Measurements from ENCODE around the gene TPST2. TPM values are rescaled to one million over a fixed set of nuclear protein-coding genes. Genes with fewer than 3 reads are reported as not detected.
A peak's percentile ranks its signal among the peaks of the same experiment; 100 is the strongest.

The TPST2 gene
- total and polyA plus RNA-seq, 10 of the 15 experiments (the other 5 are each of a cell fraction or from before 2014, with no cell fraction given), result 6.3 to 33.7 (median 28.4) TPM

DNA sequence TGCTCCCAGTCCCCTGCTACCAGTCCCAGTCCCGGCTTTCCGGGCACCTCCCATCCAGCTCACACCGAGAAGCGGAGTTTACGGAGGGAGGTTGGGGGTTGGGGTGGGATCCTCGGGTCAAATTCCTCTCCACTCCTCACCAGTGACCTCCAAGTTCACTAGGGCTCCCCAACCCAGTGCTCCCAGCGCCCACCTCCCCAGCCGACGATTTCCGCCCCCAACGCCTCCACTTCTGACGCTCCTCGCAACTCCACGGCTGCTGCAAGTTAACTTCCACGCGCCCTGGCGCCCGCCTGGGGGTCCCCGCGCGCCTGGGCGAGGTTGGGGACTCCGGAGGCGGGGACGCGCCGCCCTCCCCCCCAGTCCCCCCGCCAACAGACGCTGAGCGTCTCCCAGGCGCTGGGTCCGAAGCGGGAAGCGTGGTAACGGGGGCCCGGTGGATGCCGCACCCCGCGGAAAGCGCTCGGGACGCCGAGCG, 526 bp downstream of the TPST2 start (continued):
- TF ChIP-seq E4F1 (IDR thresholded peaks at IDR 0.05; ENCODE audit: borderline replicate concordance, partially characterized antibody) (no peak), MEF2B (IDR thresholded peaks at IDR 0.05; ENCODE audit: partially characterized antibody, poor library complexity, severe bottlenecking) (peak; percentile 15)

DNA sequence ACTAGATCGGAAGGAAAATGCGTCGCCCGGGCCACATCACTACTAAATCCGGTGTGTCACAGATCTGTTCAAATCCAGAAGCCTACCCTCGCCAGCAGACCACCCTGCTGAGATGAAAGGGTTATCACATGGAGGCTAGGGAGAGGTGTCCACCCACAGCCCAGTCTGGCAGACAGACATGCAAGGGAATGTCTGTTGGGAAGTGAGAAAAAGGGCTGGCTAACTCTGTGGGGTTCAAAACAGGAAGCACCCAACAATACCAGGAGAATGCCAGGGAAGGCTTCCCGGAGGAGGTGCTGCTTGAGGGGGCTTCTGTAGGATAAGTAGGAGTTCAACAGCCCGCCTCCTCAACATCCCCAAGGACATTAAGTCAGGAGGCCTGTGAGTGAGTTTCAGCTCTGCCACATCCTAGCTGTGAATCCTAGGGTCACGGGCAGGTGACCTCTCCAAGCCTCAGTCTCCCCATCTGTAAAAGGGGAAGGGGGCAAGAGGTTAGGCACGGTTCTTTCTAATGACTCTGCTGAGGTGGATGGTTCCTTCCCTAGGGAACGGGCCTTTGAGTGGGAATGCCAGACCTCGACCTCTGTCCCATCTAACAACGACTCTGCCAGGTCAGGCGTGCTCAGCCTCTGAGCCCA, 1.1 kb downstream of the TPST2 start:
- WGBS (ENCODE audit: insufficient coverage, insufficient replicate concordance, low lambda C conversion rate, missing lambda C conversion rate), result 44% methylated on average over 14 of the region's 14 CpGs
- H3K27ac ChIP-seq (ENCODE audit: control insufficient read depth, insufficient read depth), result peak overlapping the region; percentile 41
- ChIA-PET POLR2A (interaction anchor here (0.5 to 8.0 kb wide), 4 partner anchors 9 to 55 kb away, joined by 3 to 62 read pairs (median 6); no protein-coding TSS in a partner anchor), SMC1A (ENCODE audit: uncharacterized antibody, unreplicated experiment) (no interaction called here), RAD21 (ENCODE audit: unreplicated experiment) (interaction anchor here (1.4 kb wide), 1 partner anchor 78 kb away, joined by 3 read pairs; no protein-coding TSS in a partner anchor), CTCF (interaction anchor here (0.9 to 1.1 kb wide), 3 partner anchors 9 to 86 kb away, joined by 3 read pairs; no protein-coding TSS in a partner anchor)
- H3K9ac ChIP-seq (ENCODE audit: control insufficient read depth, insufficient read depth, low read length), result peak overlapping the region; percentile 60
- peak overlapping the region; percentile 35 for H2AFZ ChIP-seq (ENCODE audit: control insufficient read depth, low read depth, low read length)
- H3K4me1 ChIP-seq (ENCODE audit: control insufficient read depth, insufficient read depth, low read length), result peaks cover 41% of the 10 kb centered on the region
- H3K9me3 ChIP-seq (replicated peaks; ENCODE audit: control insufficient read depth, insufficient read depth, low read length), result no peaks in the 10 kb centered on the region
- no TSS peak for BruUV-seq (replicated peaks)
- H3K79me2 ChIP-seq (ENCODE audit: control insufficient read depth, insufficient read depth, low read length), result peaks cover 32% of the 10 kb centered on the region
- H3K27me3 ChIP-seq (replicated peaks in 1 of 2; ENCODE audit: control insufficient read depth in 2 of 2, insufficient read depth in 2 of 2, low read length in 1 of 2), result no peaks in the 10 kb centered on the region
- intact Hi-C loops (cut with micrococcal nuclease; ENCODE audit: unreplicated experiment), result no loop called here
- FAIRE-seq (peak; percentile 35), DNase-seq (ENCODE audit: low read depth, low spot score) (no peak), ATAC-seq (no peak)
- peak overlapping the region; percentile 75 for H3K4me2 ChIP-seq (ENCODE audit: control insufficient read depth, insufficient read depth)
- in situ Hi-C loops (cut with MboI), result no loop called here
- H3K4me3 ChIP-seq, result peak overlapping the region; percentile 89
- TF ChIP-seq, protein P1, sequence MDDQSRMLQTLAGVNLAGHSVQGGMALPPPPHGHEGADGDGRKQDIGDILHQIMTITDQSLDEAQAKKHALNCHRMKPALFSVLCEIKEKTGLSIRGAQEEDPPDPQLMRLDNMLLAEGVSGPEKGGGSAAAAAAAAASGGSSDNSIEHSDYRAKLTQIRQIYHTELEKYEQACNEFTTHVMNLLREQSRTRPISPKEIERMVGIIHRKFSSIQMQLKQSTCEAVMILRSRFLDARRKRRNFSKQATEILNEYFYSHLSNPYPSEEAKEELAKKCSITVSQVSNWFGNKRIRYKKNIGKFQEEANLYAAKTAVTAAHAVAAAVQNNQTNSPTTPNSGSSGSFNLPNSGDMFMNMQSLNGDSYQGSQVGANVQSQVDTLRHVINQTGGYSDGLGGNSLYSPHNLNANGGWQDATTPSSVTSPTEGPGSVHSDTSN (IDR thresholded peaks at IDR 0.05; ENCODE audit: insufficient replicate concordance, low read depth, low read length), result no peak
- TF ChIP-seq MTA2 (IDR thresholded peaks at IDR 0.05; ENCODE audit: low read depth) (0 out of 2 replicates have a peak, but pooled peaks have one; percentile 9), NR2F1 (conservative IDR thresholded peaks at IDR 0.05) (peak; percentile 57), EED (IDR thresholded peaks at IDR 0.05; ENCODE audit: low read depth) (0 out of 2 replicates have a peak, but pooled peaks have one; percentile 8), BMI1 (IDR thresholded peaks at IDR 0.05; ENCODE audit: borderline replicate concordance) (no peak)
- H3K36me3 ChIP-seq (ENCODE audit: control insufficient read depth in 2 of 2, insufficient read depth in 2 of 2, low read length in 1 of 2), result no peaks in the 10 kb centered on the region; a peak in 1 of 4 replicates
- H4K20me1 ChIP-seq (ENCODE audit: control insufficient read depth, insufficient read depth), result no peaks in the 10 kb centered on the region
